B cell (primary cell): ENCODE results near the gene ALOXE3. TPM values are rescaled to one million over a fixed set of nuclear protein-coding genes. Genes with fewer than 3 reads are reported as not detected.
A peak's percentile ranks its signal among the peaks of the same experiment; 100 is the strongest.

Source experiments
- ATAC-seq: fragments of 200-7000 bp; cut with Tn5 transposase; one replicate; pipeline ENCODE4 v1.10.0; 2021; ENCODE audit warnings: low read depth, mild to moderate bottlenecking, moderate number of reproducible peaks, moderate library complexity
- CTCF ChIA-PET: fragments of 350-600 bp; sonication (Branson Sonifier 250); formaldehyde crosslinking; loops from one replicate; lab custom pipeline; 2021; ENCODE audit warnings: antibody characterized with exemption, inconsistent platforms; lab: Charles Lee
- POLR2A ChIA-PET: fragments of 350-600 bp; sonication (Branson Sonifier 250); formaldehyde crosslinking; loops from one replicate; lab custom pipeline; 2021; ENCODE audit warnings: antibody characterized with exemption; lab: Charles Lee
- DNase-seq: peaks from one replicate; pipeline ENCODE4 v3.0.0; 2013
- H2AFZ ChIP-seq: 2 replicates; pipeline ENCODE4 v1.6.1; 2012; ENCODE audit warnings: mild to moderate bottlenecking, low read depth, low read length; ENCODE audit not compliant: insufficient read depth, poor library complexity, severe bottlenecking
- H3K27ac ChIP-seq, 2 donors: 1 replicate in 1 of 2; 2 replicates in 1 of 2; pipeline ENCODE4 v1.5.1; 2012 to 2013; ENCODE audit warnings: low read length in 2 of 2, mild to moderate bottlenecking in 2 of 2, moderate library complexity in 1 of 2
- H3K27me3 ChIP-seq, 4 experiments: fragments of 200-600 bp in 1 of 4; sonication (generic) in 1 of 4; replicated peaks in 1 of 4; 1 replicate in 2 of 4; 2 replicates in 2 of 4; pipeline versions ENCODE4 v1.6.1 to v1.7.0; 2013 to 2016; ENCODE audit warnings: low read length in 3 of 4, mild to moderate bottlenecking in 2 of 4, mixed read lengths in 1 of 4, moderate library complexity in 1 of 4; ENCODE audit not compliant: insufficient read depth in 4 of 4, control insufficient read depth in 3 of 4; ENCODE audit errors: control extremely low read depth in 1 of 4
- H3K36me3 ChIP-seq, 2 experiments: replicated peaks in 1 of 2; 1 replicate in 1 of 2; 2 replicates in 1 of 2; pipeline versions ENCODE4 v1.6.1 to v1.7.1; 2013; ENCODE audit warnings: low read length in 1 of 2; ENCODE audit not compliant: insufficient read depth in 2 of 2, control insufficient read depth in 1 of 2; ENCODE audit errors: control extremely low read depth in 1 of 2, extremely low read depth in 1 of 2
- H3K4me1 ChIP-seq, 2 donors: fragments of 200-600 bp in 1 of 2; sonication (generic) in 1 of 2; 1 replicate in 1 of 2; 2 replicates in 1 of 2; pipeline versions ENCODE4 v1.5.1 to v1.6.1; 2013 to 2017; ENCODE audit warnings: low read length in 2 of 2; ENCODE audit not compliant: control insufficient read depth in 2 of 2, insufficient read depth in 2 of 2
- H3K4me2 ChIP-seq: replicated peaks from 2 replicates; pipeline ENCODE3; 2012; ENCODE audit warnings: mild to moderate bottlenecking, low read depth, low read length; ENCODE audit not compliant: poor library complexity, severe bottlenecking
- H3K4me3 ChIP-seq, 5 experiments: fragments of 200-600 bp in 1 of 5; sonication (generic) in 1 of 5; 1 replicate in 3 of 5; 2 replicates in 2 of 5; pipeline versions ENCODE4 v1.5.1 to v1.7.0; 2011 to 2016; ENCODE audit warnings: low read length in 4 of 5, mild to moderate bottlenecking in 4 of 5, low read depth in 2 of 5, control low read depth in 1 of 5, moderate library complexity in 1 of 5; ENCODE audit not compliant: insufficient read depth in 1 of 5; ENCODE audit errors: control extremely low read depth in 1 of 5, extremely low read depth in 1 of 5
- H3K79me2 ChIP-seq: fragments of 200-600 bp; sonication (generic); one replicate; pipeline ENCODE4 v1.6.0; 2016; ENCODE audit warnings: low read length; ENCODE audit not compliant: control insufficient read depth, insufficient read depth
- H3K9ac ChIP-seq: fragments of 200-600 bp; sonication (generic); 2 replicates; pipeline ENCODE4 v1.6.1; 2017; ENCODE audit warnings: mild to moderate bottlenecking, low read length, moderate library complexity
- H3K9me3 ChIP-seq, 3 donors: one replicate each; pipeline versions ENCODE4 v1.6.1 to v1.7.1; 2013; ENCODE audit warnings: low read length in 2 of 3; ENCODE audit not compliant: control insufficient read depth in 2 of 3, insufficient read depth in 1 of 3; ENCODE audit errors: control extremely low read depth in 1 of 3
- H4K20me1 ChIP-seq: 2 replicates; pipeline ENCODE4 v1.6.0; 2012; ENCODE audit warnings: mild to moderate bottlenecking, low read length; ENCODE audit not compliant: insufficient read depth, control insufficient read depth, poor library complexity, severe bottlenecking
- H3K27ac Mint-ChIP-seq: one replicate; pipeline ENCODE4 v1.8.0; 2021; ENCODE audit warnings: mixed read lengths
- H3K27me3 Mint-ChIP-seq: one replicate; pipeline ENCODE4 v1.8.0; 2021; ENCODE audit warnings: mixed read lengths
- H3K4me1 Mint-ChIP-seq: one replicate; pipeline ENCODE4 v1.8.0; 2021; ENCODE audit warnings: mixed read lengths
- H3K4me3 Mint-ChIP-seq: one replicate; pipeline ENCODE4 v1.8.0; 2021; ENCODE audit warnings: mixed read lengths
- H3K9me3 Mint-ChIP-seq: one replicate; pipeline ENCODE4 v1.8.0; 2022; ENCODE audit warnings: mixed read lengths; ENCODE audit not compliant: insufficient read depth
- CTCF ChIP-seq: fragments of 200-600 bp; IDR thresholded peaks from one replicate; pipeline ENCODE4 v1.8.0; 2022; ENCODE audit warnings: antibody characterized with exemption, mild to moderate bottlenecking
- EZH2 ChIP-seq: IDR thresholded peaks from 2 replicates; pipeline ENCODE4 v1.6.1; 2012; ENCODE audit warnings: borderline replicate concordance, low read depth, mild to moderate bottlenecking, moderate library complexity, low read length; ENCODE audit not compliant: insufficient read depth, poor library complexity, severe bottlenecking
- WGBS: methylation state at CpG from one replicate; pipeline ENCODE4 v1.1.5; 2013; ENCODE audit warnings: missing lambda C conversion rate; ENCODE audit not compliant: insufficient coverage; 5-methylcytosine and 5-hydroxymethylcytosine counted together
- intact Hi-C: fragments of 100-400 bp; cut with micrococcal nuclease; formaldehyde crosslinking; loops from one replicate; pipeline ENCODE4 v1.10.0; 2022
- polyA plus RNA-seq: library from polyadenylated mRNA; depleted of rRNA; stranded (reverse); fragments of >200 nt; gene quantifications from 2 replicates; pipeline ENCODE4 v1.2.3, GENCODE V29; 2012
- total RNA-seq, 2 donors: library from RNA; stranded (reverse); fragments of 120-200 nt in 1 of 2; gene quantifications; 1 replicate in 1 of 2; 2 replicates in 1 of 2; pipeline versions ENCODE4 v1.2.3 to v1.2.4, GENCODE V29; 2013 to 2022

Gene ALOXE3
- total and polyA plus RNA-seq, 2 donors (not counting 1 experiment from before 2014, with no cell fraction given) = 0.04 TPM; not detected in 1

- Histone ChIP-seq H3K27ac (peak within 1 kb of the TSS; percentile 94 to 99), H3K27me3 (no peaks in the 10 kb centered on the region), H3K4me1 (peaks cover 37 to 61% of the 10 kb centered on the region in 2 donors), H4K20me1 (peaks cover 4% of the 10 kb centered on the region), H3K36me3 (peaks cover 0 to 26% of the 10 kb centered on the region in 2 experiments), H3K4me3 (peak within 1 kb of the TSS; percentile 67 to 98 (median 94)), H3K4me2 (peak within 1 kb of the TSS; percentile 99), H3K79me2 (peaks cover 25% of the 10 kb centered on the region), H3K9ac (peak within 1 kb of the TSS; percentile 99), H2AFZ (peak within 1 kb of the TSS; percentile 96), H3K9me3 (no peaks in the 10 kb centered on the region)
- ChIA-PET CTCF (interaction anchor here (1.1 to 7.7 kb wide), 3 partner anchors 25 to 133 kb away, joined by 3 to 86 read pairs (median 4); partner anchors contain the start of gene SLC25A35), POLR2A (interaction anchor here (0.6 to 3.6 kb wide), 5 partner anchors 11 to 85 kb away, joined by 3 to 18 read pairs (median 5); partner anchors contain the start of gene CTC1)
- H3K4me3 Mint-ChIP-seq = peak within 1 kb of the TSS; percentile 93
- intact Hi-C loops = no loop called here
- under 1% methylated on average over 75 of the region's 75 CpGs for WGBS
- no peaks in the 10 kb centered on the region for H3K9me3 Mint-ChIP-seq
- no peak for TF ChIP-seq CTCF
- no peak for TF ChIP-seq EZH2
- ATAC-seq (peak; percentile 69), DNase-seq (peak; percentile 89)
- no peaks in the 10 kb centered on the region for H3K27me3 Mint-ChIP-seq
- H3K4me1 Mint-ChIP-seq = peaks cover 49% of the 10 kb centered on the region
- H3K27ac Mint-ChIP-seq = peak within 1 kb of the TSS; percentile 99
Observed at GRCh38 chr17:8162233-8162996, 44.1 kb upstream of the ALOXE3 start, which contains the start of gene VAMP2. TSS of gene VAMP2 (minus strand) at chr17:8162948. CDS start at chr17:8162879, 69 bp downstream.
